ENCODE measurements around the gene SLFN13. TPM values are rescaled to one million over a fixed set of nuclear protein-coding genes. Genes with fewer than 3 reads are reported as not detected.

The SLFN13 gene
- total RNA-seq, 1 experiment from 2014 or later = not detected

- H3K4me1 Mint-ChIP-seq (ENCODE audit: low read depth, unreplicated experiment) = no peaks in the 10 kb centered on the region
- no peak overlapping the region for H3K4me3 Mint-ChIP-seq (ENCODE audit: unreplicated experiment)
- Histone ChIP-seq H3K4me1 (no peaks in the 10 kb centered on the region), H3K36me3 (ENCODE audit: control insufficient read depth, insufficient read depth, low read length) (no peaks in the 10 kb centered on the region), H3K27me3 (replicated peaks; ENCODE audit: control insufficient read depth, insufficient read depth, low read length) (no peaks in the 10 kb centered on the region; the same call in 1 of the 2 replicates), H3K9me3 (no peaks in the 10 kb centered on the region), H3K4me3 (ENCODE audit: low read depth, low read length) (no peak overlapping the region)
- intact Hi-C loops (cut with micrococcal nuclease; ENCODE audit: unreplicated experiment) = no loop called here
- H3K9me3 Mint-ChIP-seq (ENCODE audit: unreplicated experiment) = no peaks in the 10 kb centered on the region
- BruUV-seq (replicated peaks) = no TSS peak
- ChIA-PET POLR2A (no interaction called here), CTCF (no interaction called here)
- no peak for TF ChIP-seq CTCF (IDR thresholded peaks at IDR 0.05; ENCODE audit: insufficient read depth in 1 of 2, low read depth in 1 of 2, low read length in 1 of 2, severe bottlenecking in 1 of 2, unreplicated experiment in 1 of 2)
- DNase-seq = no peak
- H3K27ac Mint-ChIP-seq (ENCODE audit: unreplicated experiment) = no peak overlapping the region
- H3K27me3 Mint-ChIP-seq (ENCODE audit: insufficient read depth, unreplicated experiment) = peaks cover 8% of the 10 kb centered on the region
- no peaks in the 10 kb centered on the region for H3K36me3 Mint-ChIP-seq (ENCODE audit: insufficient read depth, unreplicated experiment)
Measured at GRCh38 chr17:35449371-35449931, 885 bp upstream of the SLFN13 start.

GRCh38 chr17:35448899-35449227 lies 297 bp upstream of the SLFN13 start:
- no peak for TF ChIP-seq CTCF (IDR thresholded peaks at IDR 0.05; ENCODE audit: insufficient read depth in 1 of 2, low read depth in 1 of 2, low read length in 1 of 2, severe bottlenecking in 1 of 2, unreplicated experiment in 1 of 2)
- H3K36me3 Mint-ChIP-seq (ENCODE audit: insufficient read depth, unreplicated experiment) = no peaks in the 10 kb centered on the region
- no peaks in the 10 kb centered on the region for H3K9me3 Mint-ChIP-seq (ENCODE audit: unreplicated experiment)
- Histone ChIP-seq H3K36me3 (ENCODE audit: control insufficient read depth, insufficient read depth, low read length) (no peaks in the 10 kb centered on the region), H3K4me1 (no peaks in the 10 kb centered on the region), H3K4me3 (ENCODE audit: low read depth, low read length) (no peak overlapping the region), H3K9me3 (no peaks in the 10 kb centered on the region), H3K27me3 (replicated peaks; ENCODE audit: control insufficient read depth, insufficient read depth, low read length) (no peaks in the 10 kb centered on the region; the same call in 1 of the 2 replicates)
- no TSS peak for BruUV-seq (replicated peaks)
- no peaks in the 10 kb centered on the region for H3K4me1 Mint-ChIP-seq (ENCODE audit: low read depth, unreplicated experiment)
- POLR2A ChIA-PET = no interaction called here
- H3K27ac Mint-ChIP-seq (ENCODE audit: unreplicated experiment) = no peak overlapping the region
- CTCF ChIA-PET = no interaction called here
- no peak for DNase-seq
- H3K27me3 Mint-ChIP-seq (ENCODE audit: insufficient read depth, unreplicated experiment) = peaks cover 11% of the 10 kb centered on the region
- H3K4me3 Mint-ChIP-seq (ENCODE audit: unreplicated experiment) = no peak overlapping the region
- intact Hi-C loops (cut with micrococcal nuclease; ENCODE audit: unreplicated experiment) = no loop called here

DNA sequence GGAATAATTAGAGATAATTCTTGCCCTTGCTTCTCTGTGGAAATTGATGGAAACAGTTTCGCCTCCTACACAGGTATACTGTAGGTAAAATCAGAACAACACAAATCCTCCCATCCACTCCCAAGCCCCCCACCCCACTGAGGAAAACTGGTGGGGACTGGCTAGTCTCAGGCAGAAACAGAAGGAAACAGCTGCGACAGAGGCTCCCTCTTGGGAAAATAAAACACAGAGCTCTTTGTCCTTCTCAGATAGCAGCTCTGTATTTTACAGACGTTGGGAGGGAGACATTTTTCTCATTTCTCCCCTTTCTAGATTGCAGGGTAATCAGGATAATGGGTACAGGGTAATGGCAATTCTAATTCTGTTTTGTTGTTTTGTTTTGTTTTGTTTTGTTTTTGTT lies 1.1 kb downstream of the SLFN13 start:
- H3K27ac Mint-ChIP-seq (ENCODE audit: unreplicated experiment) = no peak overlapping the region
- no peaks in the 10 kb centered on the region for H3K9me3 Mint-ChIP-seq (ENCODE audit: unreplicated experiment)
- BruUV-seq (replicated peaks) = no TSS peak
- TF ChIP-seq CTCF (IDR thresholded peaks at IDR 0.05; ENCODE audit: insufficient read depth in 1 of 2, low read depth in 1 of 2, low read length in 1 of 2, severe bottlenecking in 1 of 2, unreplicated experiment in 1 of 2) = no peak
- H3K36me3 ChIP-seq (ENCODE audit: control insufficient read depth, insufficient read depth, low read length) = no peaks in the 10 kb centered on the region
- CTCF ChIA-PET = no interaction called here
- no peaks in the 10 kb centered on the region for H3K4me1 ChIP-seq
- H3K27me3 Mint-ChIP-seq (ENCODE audit: insufficient read depth, unreplicated experiment) = peaks cover 14% of the 10 kb centered on the region
- no peaks in the 10 kb centered on the region; the same call in 1 of the 2 replicates for H3K27me3 ChIP-seq (replicated peaks; ENCODE audit: control insufficient read depth, insufficient read depth, low read length)
- no peak for DNase-seq
- no peaks in the 10 kb centered on the region for H3K9me3 ChIP-seq
- intact Hi-C loops (cut with micrococcal nuclease; ENCODE audit: unreplicated experiment) = no loop called here
- no peak overlapping the region for H3K4me3 ChIP-seq (ENCODE audit: low read depth, low read length)
- no peaks in the 10 kb centered on the region for H3K36me3 Mint-ChIP-seq (ENCODE audit: insufficient read depth, unreplicated experiment)
- H3K4me1 Mint-ChIP-seq (ENCODE audit: low read depth, unreplicated experiment) = no peaks in the 10 kb centered on the region
- H3K4me3 Mint-ChIP-seq (ENCODE audit: unreplicated experiment) = no peak overlapping the region
- POLR2A ChIA-PET = no interaction called here

All from Caco-2 (cell line).